Panc1 (cell line): ENCODE measurements around the gene CDH23. TPM values are rescaled to one million over a fixed set of nuclear protein-coding genes. Genes with fewer than 3 reads are reported as not detected.
A peak's percentile ranks its signal among the peaks of the same experiment; 100 is the strongest.

ENCODE experiments used
- ATAC-seq: fragments of 200-7000 bp; cut with Tn5 transposase; 2 replicates; pipeline ENCODE4 v1.9.1; 2020; ENCODE audit warnings: mild to moderate bottlenecking, moderate library complexity
- BruUV-seq: library from RNA; stranded (reverse); fragments of 400-500 nt; replicated peaks from 2 replicates; lab custom pipeline; 2021; lab: Mats Ljungman, UMichigan
- CTCF ChIA-PET: fragments of 300-600 bp; sonication (Branson Sonifier 250); formaldehyde crosslinking; loops from one replicate; lab custom pipeline; 2022; ENCODE audit warnings: antibody characterized with exemption; lab: Charles Lee
- POLR2A ChIA-PET: fragments of 300-600 bp; sonication (Branson Sonifier 250); formaldehyde crosslinking; loops from one replicate; lab custom pipeline; 2022; ENCODE audit warnings: antibody characterized with exemption; lab: Charles Lee
- DNase-seq: peaks from one replicate; pipeline ENCODE4 v3.0.0-alpha.2; 2010; ENCODE audit warnings: low read depth, low spot score
- H3K27ac ChIP-seq: 2 replicates; pipeline ENCODE4 v1.5.1; 2011; ENCODE audit warnings: mild to moderate bottlenecking, low read length, inconsistent platforms
- H3K27me3 ChIP-seq: fragments of 200-500 bp; sonication (Bioruptor generic); 2 replicates; pipeline ENCODE4 v1.6.0; 2014; ENCODE audit warnings: low read length, inconsistent platforms; ENCODE audit not compliant: control insufficient read depth, insufficient read depth
- H3K36me3 ChIP-seq: fragments of 200-500 bp; sonication (Bioruptor generic); 2 replicates; pipeline ENCODE4 v1.5.1; 2014; ENCODE audit warnings: inconsistent platforms, mild to moderate bottlenecking, low read length, moderate library complexity; ENCODE audit not compliant: control insufficient read depth, insufficient read depth
- H3K4me1 ChIP-seq: 2 replicates; pipeline ENCODE4 v1.5.1; 2011; ENCODE audit warnings: inconsistent platforms, mild to moderate bottlenecking, low read length, moderate library complexity; ENCODE audit not compliant: control insufficient read depth, insufficient read depth
- H3K4me3 ChIP-seq, 2 experiments: 2 replicates each; pipeline ENCODE4 v1.5.1; 2011 to 2012; ENCODE audit warnings: low read depth in 2 of 2, low read length in 2 of 2, mild to moderate bottlenecking in 2 of 2, inconsistent platforms in 1 of 2, moderate library complexity in 1 of 2
- H3K9me3 ChIP-seq: fragments of 200-500 bp; sonication (Bioruptor generic); 2 replicates; pipeline ENCODE4 v1.5.1; 2014; ENCODE audit warnings: low read depth, mild to moderate bottlenecking, inconsistent platforms, low read length, moderate library complexity; ENCODE audit not compliant: control insufficient read depth, insufficient read depth
- POLR2AphosphoS5 ChIP-seq: IDR thresholded peaks from 2 replicates; pipeline ENCODE4 v1.6.1; 2012; ENCODE audit warnings: mild to moderate bottlenecking, low read depth, low read length, moderate library complexity
- SIN3A ChIP-seq: IDR thresholded peaks from 2 replicates; pipeline ENCODE4 v1.6.1; 2012; ENCODE audit warnings: low read depth, mild to moderate bottlenecking, low read length, moderate library complexity, borderline replicate concordance; ENCODE audit not compliant: insufficient read depth
- TCF7L2 ChIP-seq: IDR thresholded peaks from 2 replicates; pipeline ENCODE4 v1.6.1; 2011; ENCODE audit warnings: mild to moderate bottlenecking, low read depth, low read length, inconsistent platforms
- in situ Hi-C: cut with HindIII; loops from 2 replicates; pipeline ENCODE4 v1.10.0; 2016; ENCODE audit warnings: low sequenced_read_pairs, low pct_unique_long_range_greater_than_20kb
- intact Hi-C: fragments of 100-400 bp; cut with micrococcal nuclease; formaldehyde crosslinking; loops from one replicate; pipeline ENCODE4 v1.10.0; 2022; ENCODE audit not compliant: unreplicated experiment
- total RNA-seq: library from RNA; stranded (reverse); gene quantifications from one replicate; pipeline ENCODE4 v1.2.1, GENCODE V29; 2021; ENCODE audit not compliant: unreplicated experiment
- TF ChIP-seq, protein P1 (sequence below), 2 experiments: IDR thresholded peaks; 2 replicates each; pipeline ENCODE4 v1.6.1; 2011 to 2012; ENCODE audit warnings: low read depth in 2 of 2, control low read depth in 1 of 2, low read length in 1 of 2, mild to moderate bottlenecking in 1 of 2, moderate library complexity in 1 of 2; ENCODE audit not compliant: insufficient read depth in 1 of 2
- TF ChIP-seq, protein P2 (sequence below): fragments of 450-650 bp; IDR thresholded peaks from 2 replicates; pipeline ENCODE4 v1.5.1; 2017; ENCODE audit warnings: mild to moderate bottlenecking

The CDH23 gene
- total RNA-seq, 1 experiment from 2014 or later, result 2.7 TPM

DNA sequence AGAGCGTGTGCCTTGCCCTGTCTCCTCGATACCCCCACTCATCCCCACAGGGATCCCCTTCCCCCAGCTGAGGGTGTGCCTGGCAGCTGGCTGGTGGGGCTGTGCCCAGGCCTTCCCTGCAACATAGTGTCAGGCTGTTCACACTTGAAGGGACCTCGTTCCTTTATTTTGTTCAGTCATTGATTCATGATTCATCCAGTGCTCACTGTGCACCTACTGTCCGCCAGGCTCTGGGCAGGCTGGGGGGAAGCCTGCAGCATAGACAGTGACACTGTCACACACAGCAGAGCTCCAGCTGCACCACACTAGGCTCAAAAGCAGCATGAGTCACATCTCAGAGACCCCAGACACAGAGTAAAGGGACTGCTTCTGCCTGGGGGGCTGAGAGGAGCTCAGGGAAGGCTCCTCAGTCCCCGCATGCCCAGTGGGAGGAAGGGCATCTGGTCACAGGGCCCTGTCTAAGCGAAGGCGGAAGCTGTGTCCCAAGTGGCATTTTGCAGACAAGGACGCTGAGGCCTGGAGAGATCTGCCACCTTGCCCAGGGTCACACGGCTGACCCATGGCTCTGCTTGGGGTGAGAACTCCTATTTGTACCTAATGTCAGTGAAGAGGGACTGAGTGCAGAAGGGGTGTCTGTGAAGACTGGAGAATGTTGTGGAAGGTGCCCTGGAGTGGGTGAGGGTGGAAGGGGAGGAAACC lies 27.9 kb downstream of the CDH23 start:
- TF ChIP-seq POLR2AphosphoS5, result no peak
- TF ChIP-seq SIN3A, result no peak
- TF ChIP-seq, protein P1, sequence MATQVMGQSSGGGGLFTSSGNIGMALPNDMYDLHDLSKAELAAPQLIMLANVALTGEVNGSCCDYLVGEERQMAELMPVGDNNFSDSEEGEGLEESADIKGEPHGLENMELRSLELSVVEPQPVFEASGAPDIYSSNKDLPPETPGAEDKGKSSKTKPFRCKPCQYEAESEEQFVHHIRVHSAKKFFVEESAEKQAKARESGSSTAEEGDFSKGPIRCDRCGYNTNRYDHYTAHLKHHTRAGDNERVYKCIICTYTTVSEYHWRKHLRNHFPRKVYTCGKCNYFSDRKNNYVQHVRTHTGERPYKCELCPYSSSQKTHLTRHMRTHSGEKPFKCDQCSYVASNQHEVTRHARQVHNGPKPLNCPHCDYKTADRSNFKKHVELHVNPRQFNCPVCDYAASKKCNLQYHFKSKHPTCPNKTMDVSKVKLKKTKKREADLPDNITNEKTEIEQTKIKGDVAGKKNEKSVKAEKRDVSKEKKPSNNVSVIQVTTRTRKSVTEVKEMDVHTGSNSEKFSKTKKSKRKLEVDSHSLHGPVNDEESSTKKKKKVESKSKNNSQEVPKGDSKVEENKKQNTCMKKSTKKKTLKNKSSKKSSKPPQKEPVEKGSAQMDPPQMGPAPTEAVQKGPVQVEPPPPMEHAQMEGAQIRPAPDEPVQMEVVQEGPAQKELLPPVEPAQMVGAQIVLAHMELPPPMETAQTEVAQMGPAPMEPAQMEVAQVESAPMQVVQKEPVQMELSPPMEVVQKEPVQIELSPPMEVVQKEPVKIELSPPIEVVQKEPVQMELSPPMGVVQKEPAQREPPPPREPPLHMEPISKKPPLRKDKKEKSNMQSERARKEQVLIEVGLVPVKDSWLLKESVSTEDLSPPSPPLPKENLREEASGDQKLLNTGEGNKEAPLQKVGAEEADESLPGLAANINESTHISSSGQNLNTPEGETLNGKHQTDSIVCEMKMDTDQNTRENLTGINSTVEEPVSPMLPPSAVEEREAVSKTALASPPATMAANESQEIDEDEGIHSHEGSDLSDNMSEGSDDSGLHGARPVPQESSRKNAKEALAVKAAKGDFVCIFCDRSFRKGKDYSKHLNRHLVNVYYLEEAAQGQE (IDR thresholded peaks at IDR 0.05; ENCODE audit: insufficient read depth in 1 of 2, low read depth in 2 of 2, low read length in 1 of 2), result no peak
- TF ChIP-seq, protein P2, sequence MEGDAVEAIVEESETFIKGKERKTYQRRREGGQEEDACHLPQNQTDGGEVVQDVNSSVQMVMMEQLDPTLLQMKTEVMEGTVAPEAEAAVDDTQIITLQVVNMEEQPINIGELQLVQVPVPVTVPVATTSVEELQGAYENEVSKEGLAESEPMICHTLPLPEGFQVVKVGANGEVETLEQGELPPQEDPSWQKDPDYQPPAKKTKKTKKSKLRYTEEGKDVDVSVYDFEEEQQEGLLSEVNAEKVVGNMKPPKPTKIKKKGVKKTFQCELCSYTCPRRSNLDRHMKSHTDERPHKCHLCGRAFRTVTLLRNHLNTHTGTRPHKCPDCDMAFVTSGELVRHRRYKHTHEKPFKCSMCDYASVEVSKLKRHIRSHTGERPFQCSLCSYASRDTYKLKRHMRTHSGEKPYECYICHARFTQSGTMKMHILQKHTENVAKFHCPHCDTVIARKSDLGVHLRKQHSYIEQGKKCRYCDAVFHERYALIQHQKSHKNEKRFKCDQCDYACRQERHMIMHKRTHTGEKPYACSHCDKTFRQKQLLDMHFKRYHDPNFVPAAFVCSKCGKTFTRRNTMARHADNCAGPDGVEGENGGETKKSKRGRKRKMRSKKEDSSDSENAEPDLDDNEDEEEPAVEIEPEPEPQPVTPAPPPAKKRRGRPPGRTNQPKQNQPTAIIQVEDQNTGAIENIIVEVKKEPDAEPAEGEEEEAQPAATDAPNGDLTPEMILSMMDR, result no peak
- no peak for TF ChIP-seq TCF7L2
- BruUV-seq, result no TSS peak
- intact Hi-C loops (no loop called here), in situ Hi-C loops (no loop called here)
- no peaks in the 10 kb centered on the region for H3K36me3 ChIP-seq
- H3K27me3 ChIP-seq, result no peaks in the 10 kb centered on the region
- no peak overlapping the region for H3K4me3 ChIP-seq
- H3K27ac ChIP-seq, result no peak overlapping the region
- ChIA-PET POLR2A (no interaction called here), CTCF (no interaction called here)
- H3K4me1 ChIP-seq, result no peaks in the 10 kb centered on the region; the same call in 1 of the 2 replicates
- DNase-seq (no peak), ATAC-seq (0 out of 2 replicates have a peak, but pooled peaks have one; percentile 44)
- no peaks in the 10 kb centered on the region for H3K9me3 ChIP-seq

DNA sequence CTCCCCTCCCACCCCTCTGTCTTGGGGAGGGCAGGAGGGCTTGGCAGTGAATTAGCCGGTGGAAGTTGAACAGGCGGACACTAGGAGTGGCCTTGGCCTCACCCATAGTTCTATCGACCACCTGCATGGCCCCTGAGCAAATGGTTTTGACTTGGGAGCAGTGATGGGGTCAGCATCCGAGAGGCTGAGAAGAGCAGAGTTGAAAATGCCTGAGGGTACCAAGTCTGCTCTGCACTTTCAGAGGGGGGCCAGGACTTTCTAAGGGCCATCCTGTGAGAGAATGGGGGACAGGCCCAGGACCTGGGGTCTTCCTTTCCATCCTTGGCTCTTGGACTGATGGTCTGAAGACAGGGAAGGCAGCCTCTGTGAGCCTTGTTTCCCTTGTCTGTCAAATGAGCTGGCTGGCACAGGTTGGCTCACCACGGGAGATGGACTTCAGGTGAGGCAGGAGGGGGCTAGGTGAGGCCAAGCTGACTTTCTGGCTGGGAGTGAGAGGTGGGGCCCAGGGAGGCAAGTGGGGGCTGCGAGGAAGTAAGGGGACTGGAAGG lies 29.4 kb downstream of the CDH23 start:
- Histone ChIP-seq H3K27me3 (no peaks in the 10 kb centered on the region), H3K9me3 (no peaks in the 10 kb centered on the region), H3K36me3 (no peaks in the 10 kb centered on the region), H3K4me3 (no peak overlapping the region), H3K4me1 (no peaks in the 10 kb centered on the region; the same call in 1 of the 2 replicates), H3K27ac (no peak overlapping the region)
- in situ Hi-C loops (no loop called here), intact Hi-C loops (no loop called here)
- no peak for ATAC-seq
- no TSS peak for BruUV-seq
- DNase-seq, result no peak
- POLR2A ChIA-PET, result no interaction called here
- TF ChIP-seq SIN3A, result no peak
- TF ChIP-seq, protein P1 (IDR thresholded peaks at IDR 0.05; ENCODE audit: insufficient read depth in 1 of 2, low read depth in 2 of 2, low read length in 1 of 2), result no peak
- no peak for TF ChIP-seq POLR2AphosphoS5
- no peak for TF ChIP-seq TCF7L2
- TF ChIP-seq, protein P2, result no peak
- CTCF ChIA-PET, result interaction anchor here (0.7 kb wide), 1 partner anchor 271 kb away, joined by 3 read pairs; no protein-coding TSS in a partner anchor
